Cardiac fibroblast (primary cell): ENCODE data around the gene SP110.
A peak's percentile ranks its signal among the peaks of the same experiment; 100 is the strongest.
"Not testable (repeated sequence)": the region's sequence is repeated elsewhere in the genome, so short reads cannot be mapped to it uniquely, and the experiment has no call there.

Experiments
- DNase-seq, 2 donors: peaks; one replicate each; pipeline versions ENCODE4 v3.0.0 to v3.0.0-alpha.2; 2010; ENCODE audit warnings: low read depth in 2 of 2
- H3K4me3 ChIP-seq, 2 donors: replicated peaks in 1 of 2; 1 replicate in 1 of 2; 2 replicates in 1 of 2; pipeline ENCODE4 v1.5.1; 2011; ENCODE audit warnings: low read depth in 2 of 2, low read length in 2 of 2, mild to moderate bottlenecking in 2 of 2, moderate library complexity in 1 of 2
- CTCF ChIP-seq: IDR thresholded peaks from one replicate; pipeline ENCODE4 v1.5.1; 2011; ENCODE audit warnings: low read depth, mild to moderate bottlenecking, low read length, inconsistent platforms

Gene SP110

GRCh38 chr2:230226051-230226551 is 6.3 kb upstream of the SP110 start:
- no peak for TF ChIP-seq CTCF
- DNase-seq, result no peak
- H3K4me3 ChIP-seq, result no peak overlapping the region

- TF ChIP-seq CTCF, result no peak
- no peak for DNase-seq
- no peak within 1 kb of the TSS for H3K4me3 ChIP-seq
Measured at GRCh38 chr2:230225486-230225885, 5.7 kb upstream of the SP110 start, which contains the start of gene SP140. SP140 (plus strand) TSS chr2:230225736; CDS start chr2:230225845, 109 bp downstream.

- H3K4me3 ChIP-seq, result no peak overlapping the region
- no peak for TF ChIP-seq CTCF
- DNase-seq, result no peak
Measured at GRCh38 chr2:230224458-230224857, 4.7 kb upstream of the SP110 start.

- H3K4me3 ChIP-seq, result not testable (repeated sequence)
- DNase-seq, result peak in 1 of 2 donors; percentile 43
Measured at GRCh38 chr2:230222829-230223228, 3.0 kb upstream of the SP110 start.

GRCh38 chr2:230221493-230221892 is 1.7 kb upstream of the SP110 start:
- TF ChIP-seq CTCF, result no peak
- DNase-seq, result no peak
- H3K4me3 ChIP-seq, result no peak overlapping the region

- no peak for TF ChIP-seq CTCF
- peak overlapping the region; percentile 66 to 78 for H3K4me3 ChIP-seq
- no peak for DNase-seq
Measured at GRCh38 chr2:230220347-230220969, 674 bp upstream of the SP110 start.

- TF ChIP-seq CTCF, result no peak
- no peak overlapping the region for H3K4me3 ChIP-seq
- DNase-seq, result peak in 1 of 2 donors; percentile 2
Measured at GRCh38 chr2:230218421-230218820, 1.4 kb downstream of the SP110 start.
